HG02759 (cell line): ENCODE measurements around the gene ZBED1.
"Not testable (repeated sequence)": the region's sequence is repeated elsewhere in the genome, so short reads cannot be mapped to it uniquely, and the experiment has no call there.

Source experiments
- ATAC-seq: cut with Tn5 transposase; IDR thresholded peaks from one replicate; pipeline ENCODE4 v1.9.1; 2021; ENCODE audit warnings: mild to moderate bottlenecking, moderate library complexity; ENCODE audit not compliant: unreplicated experiment

ZBED1 gene

GRCh38 chrX:2520539-2520938 lies 19.8 kb upstream of the ZBED1 start:
- ATAC-seq: no peak

GRCh38 chrX:2519638-2520037 lies 18.9 kb upstream of the ZBED1 start:
- not testable (repeated sequence) for ATAC-seq

GRCh38 chrX:2517055-2517454 lies 16.3 kb upstream of the ZBED1 start:
- peak; percentile 9 for ATAC-seq

GRCh38 chrX:2516623-2517022 lies 15.8 kb upstream of the ZBED1 start:
- ATAC-seq: peak; percentile 54

GRCh38 chrX:2514131-2514530 lies 13.4 kb upstream of the ZBED1 start:
- peak; percentile 34 for ATAC-seq

GRCh38 chrX:2513121-2513664 lies 12.4 kb upstream of the ZBED1 start:
- ATAC-seq: no peak

GRCh38 chrX:2512501-2512900 lies 11.7 kb upstream of the ZBED1 start:
- no peak for ATAC-seq

GRCh38 chrX:2511326-2511725 lies 10.6 kb upstream of the ZBED1 start:
- ATAC-seq: no peak

GRCh38 chrX:2508648-2509335 lies 8.0 kb upstream of the ZBED1 start:
- ATAC-seq: no peak

GRCh38 chrX:2507904-2508627 lies 7.3 kb upstream of the ZBED1 start:
- ATAC-seq: no peak

- ATAC-seq: no peak
Measured at GRCh38 chrX:2507196-2507595, 6.4 kb upstream of the ZBED1 start.

GRCh38 chrX:2505341-2505740 lies 4.6 kb upstream of the ZBED1 start:
- ATAC-seq: not testable (repeated sequence)

GRCh38 chrX:2504706-2505332 lies 4.0 kb upstream of the ZBED1 start:
- ATAC-seq: no peak

- ATAC-seq: no peak
Measured at GRCh38 chrX:2503591-2504500, 3.1 kb upstream of the ZBED1 start.

- no peak for ATAC-seq
Measured at GRCh38 chrX:2502668-2503519, 2.1 kb upstream of the ZBED1 start.

GRCh38 chrX:2502120-2502667 lies 1.4 kb upstream of the ZBED1 start:
- no peak for ATAC-seq

- ATAC-seq: no peak
Measured at GRCh38 chrX:2501559-2502102, 855 bp upstream of the ZBED1 start.

GRCh38 chrX:2500091-2500802 lies 529 bp downstream of the ZBED1 start:
- ATAC-seq: peak; percentile 53

GRCh38 chrX:2499507-2499906 lies 1.3 kb downstream of the ZBED1 start:
- no peak for ATAC-seq
